ENCODE measurements around the gene SAMD9. TPM values are rescaled to one million over a fixed set of nuclear protein-coding genes. Genes with fewer than 3 reads are reported as not detected.

Gene SAMD9
- total and polyA plus RNA-seq, 2 donors (not counting 1 experiment from before 2014, with no cell fraction given) = 10.1 to 19.2 TPM

GRCh38 chr7:93156884-93157283 lies 39.1 kb upstream of the SAMD9 start:
- H4K20me1 ChIP-seq (ENCODE audit: control insufficient read depth, extremely low read depth, insufficient read depth, low read length) = no peaks in the 10 kb centered on the region
- no peaks in the 10 kb centered on the region for H3K36me3 ChIP-seq (ENCODE audit: control insufficient read depth, insufficient read depth, low read length)
- H3K27ac ChIP-seq (ENCODE audit: insufficient read depth, low read length) = no peak overlapping the region
- no peak overlapping the region for H3K9ac ChIP-seq (ENCODE audit: insufficient read depth, low read length)
- H3K4me1 ChIP-seq (ENCODE audit: control insufficient read depth, extremely low read depth, insufficient read depth, low read length) = no peaks in the 10 kb centered on the region
- no peak overlapping the region for H3K4me3 ChIP-seq (replicated peaks in 1 of 4; ENCODE audit: control extremely low read depth in 1 of 4, insufficient read depth in 1 of 4, low read depth in 3 of 4, low read length in 4 of 4)
- H2AFZ ChIP-seq (ENCODE audit: low read length) = peak overlapping the region; percentile 22
- TF ChIP-seq CTCF (conservative IDR thresholded peaks at IDR 0.05 in 1 of 2, IDR thresholded peaks at IDR 0.05 in 1 of 2; ENCODE audit: low read depth in 1 of 2, low read length in 2 of 2) (no peak), EZH2 (IDR thresholded peaks at IDR 0.05; ENCODE audit: low read length, missing control alignments) (no peak)
- H3K27me3 ChIP-seq (ENCODE audit: control insufficient read depth, insufficient read depth, low read length) = no peaks in the 10 kb centered on the region
- H3K4me2 ChIP-seq (ENCODE audit: extremely low read depth, insufficient read depth, low read length) = no peak overlapping the region
- DNase-seq (ENCODE audit: low read depth in 2 of 2) = peak in 1 of 2 donors; percentile 50
- no peaks in the 10 kb centered on the region for H3K9me3 ChIP-seq (ENCODE audit: control insufficient read depth, insufficient read depth, low read depth, low read length)
- H3K79me2 ChIP-seq (ENCODE audit: control insufficient read depth, insufficient read depth, low read length) = no peaks in the 10 kb centered on the region

- Histone ChIP-seq H3K27ac (ENCODE audit: insufficient read depth, low read length) (no peak overlapping the region), H3K4me2 (ENCODE audit: extremely low read depth, insufficient read depth, low read length) (no peak overlapping the region), H3K9ac (ENCODE audit: insufficient read depth, low read length) (no peak overlapping the region), H3K4me1 (ENCODE audit: control insufficient read depth, extremely low read depth, insufficient read depth, low read length) (peaks cover 2% of the 10 kb centered on the region), H3K4me3 (replicated peaks in 1 of 4; ENCODE audit: control extremely low read depth in 1 of 4, insufficient read depth in 1 of 4, low read depth in 3 of 4, low read length in 4 of 4) (no peak overlapping the region), H3K27me3 (ENCODE audit: control insufficient read depth, insufficient read depth, low read length) (no peaks in the 10 kb centered on the region), H4K20me1 (ENCODE audit: control insufficient read depth, extremely low read depth, insufficient read depth, low read length) (no peaks in the 10 kb centered on the region), H3K36me3 (ENCODE audit: control insufficient read depth, insufficient read depth, low read length) (no peaks in the 10 kb centered on the region), H2AFZ (ENCODE audit: low read length) (peak overlapping the region; percentile 4), H3K9me3 (ENCODE audit: control insufficient read depth, insufficient read depth, low read depth, low read length) (no peaks in the 10 kb centered on the region), H3K79me2 (ENCODE audit: control insufficient read depth, insufficient read depth, low read length) (no peaks in the 10 kb centered on the region)
- TF ChIP-seq EZH2 (IDR thresholded peaks at IDR 0.05; ENCODE audit: low read length, missing control alignments) = no peak
- TF ChIP-seq CTCF (conservative IDR thresholded peaks at IDR 0.05 in 1 of 2, IDR thresholded peaks at IDR 0.05 in 1 of 2; ENCODE audit: low read depth in 1 of 2, low read length in 2 of 2) = no peak
- peak; percentile 12 to 72 for DNase-seq (ENCODE audit: low read depth in 2 of 2)
These were observed 32.5 kb upstream of the SAMD9 start for GRCh38 chr7:93150200-93150835.

GRCh38 chr7:93148727-93149126 lies 30.9 kb upstream of the SAMD9 start:
- Histone ChIP-seq H3K4me3 (replicated peaks in 1 of 4; ENCODE audit: control extremely low read depth in 1 of 4, insufficient read depth in 1 of 4, low read depth in 3 of 4, low read length in 4 of 4) (peak overlapping the region in 1 of 4 experiments; percentile 58), H3K27ac (ENCODE audit: insufficient read depth, low read length) (peak overlapping the region; percentile 61), H3K4me1 (ENCODE audit: control insufficient read depth, extremely low read depth, insufficient read depth, low read length) (peaks cover 2% of the 10 kb centered on the region), H3K27me3 (ENCODE audit: control insufficient read depth, insufficient read depth, low read length) (no peaks in the 10 kb centered on the region), H3K79me2 (ENCODE audit: control insufficient read depth, insufficient read depth, low read length) (no peaks in the 10 kb centered on the region), H3K9me3 (ENCODE audit: control insufficient read depth, insufficient read depth, low read depth, low read length) (no peaks in the 10 kb centered on the region), H3K36me3 (ENCODE audit: control insufficient read depth, insufficient read depth, low read length) (peaks cover 3% of the 10 kb centered on the region), H3K9ac (ENCODE audit: insufficient read depth, low read length) (no peak overlapping the region), H3K4me2 (ENCODE audit: extremely low read depth, insufficient read depth, low read length) (peak overlapping the region; percentile 97), H2AFZ (ENCODE audit: low read length) (peak overlapping the region; percentile 94), H4K20me1 (ENCODE audit: control insufficient read depth, extremely low read depth, insufficient read depth, low read length) (no peaks in the 10 kb centered on the region)
- TF ChIP-seq EZH2 (IDR thresholded peaks at IDR 0.05; ENCODE audit: low read length, missing control alignments) (no peak), CTCF (conservative IDR thresholded peaks at IDR 0.05 in 1 of 2, IDR thresholded peaks at IDR 0.05 in 1 of 2; ENCODE audit: low read depth in 1 of 2, low read length in 2 of 2) (no peak)
- no peak for DNase-seq (ENCODE audit: low read depth in 2 of 2)
